Measurements from ENCODE around the gene CACNA1H. TPM values are rescaled to one million over a fixed set of nuclear protein-coding genes. Genes with fewer than 3 reads are reported as not detected.

CACNA1H gene
- total RNA-seq, 1 experiment from 2014 or later: 31.1 TPM

DNA sequence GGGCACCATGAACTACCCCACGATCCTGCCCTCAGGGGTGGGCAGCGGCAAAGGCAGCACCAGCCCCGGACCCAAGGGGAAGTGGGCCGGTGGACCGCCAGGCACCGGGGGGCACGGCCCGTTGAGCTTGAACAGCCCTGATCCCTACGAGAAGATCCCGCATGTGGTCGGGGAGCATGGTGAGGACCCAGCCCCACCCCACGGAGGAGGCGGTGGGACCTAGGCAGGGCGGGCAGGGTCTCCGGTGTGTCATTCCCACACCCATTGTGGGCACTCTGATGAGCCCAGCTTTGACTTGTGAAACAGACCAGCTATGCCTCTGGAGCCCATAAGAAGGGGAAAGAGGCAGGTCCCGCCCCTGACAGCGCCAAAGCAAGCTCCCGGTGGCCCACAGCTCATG, 49.4 kb downstream of the CACNA1H start:
- no peaks in the 10 kb centered on the region for H3K27me3 ChIP-seq (ENCODE audit: control insufficient read depth, insufficient read depth, low read length)
- intact Hi-C loops (cut with micrococcal nuclease; ENCODE audit: unreplicated experiment) (no loop called here), in situ Hi-C loops (cut with HindIII; ENCODE audit: low pct_unique_long_range_greater_than_20kb, low sequenced_read_pairs) (no loop called here)
- peaks cover 3% of the 10 kb centered on the region for H3K4me1 ChIP-seq (ENCODE audit: control insufficient read depth, insufficient read depth, low read length)
- DNase-seq (ENCODE audit: low read depth, low spot score) (no peak), ATAC-seq (no peak)
- H3K36me3 ChIP-seq (ENCODE audit: control insufficient read depth, insufficient read depth, low read length): no peaks in the 10 kb centered on the region
- POLR2A ChIA-PET: no interaction called here
- H3K4me3 ChIP-seq (ENCODE audit: low read depth in 2 of 2, low read length in 2 of 2): no peak overlapping the region
- H3K9me3 ChIP-seq (ENCODE audit: control insufficient read depth, insufficient read depth, low read depth, low read length): no peaks in the 10 kb centered on the region
- CTCF ChIA-PET: interaction anchor here (0.6 kb wide), 1 partner anchor 87 kb away, joined by 3 read pairs; no protein-coding TSS in a partner anchor
- no peak overlapping the region for H3K27ac ChIP-seq (ENCODE audit: low read length)
- TF ChIP-seq POLR2AphosphoS5 (IDR thresholded peaks at IDR 0.05; ENCODE audit: low read depth, low read length) (no peak), SIN3A (IDR thresholded peaks at IDR 0.05; ENCODE audit: borderline replicate concordance, insufficient read depth, low read depth, low read length) (no peak), TCF7L2 (IDR thresholded peaks at IDR 0.05; ENCODE audit: low read depth, low read length) (no peak)
- TF ChIP-seq, protein P1, sequence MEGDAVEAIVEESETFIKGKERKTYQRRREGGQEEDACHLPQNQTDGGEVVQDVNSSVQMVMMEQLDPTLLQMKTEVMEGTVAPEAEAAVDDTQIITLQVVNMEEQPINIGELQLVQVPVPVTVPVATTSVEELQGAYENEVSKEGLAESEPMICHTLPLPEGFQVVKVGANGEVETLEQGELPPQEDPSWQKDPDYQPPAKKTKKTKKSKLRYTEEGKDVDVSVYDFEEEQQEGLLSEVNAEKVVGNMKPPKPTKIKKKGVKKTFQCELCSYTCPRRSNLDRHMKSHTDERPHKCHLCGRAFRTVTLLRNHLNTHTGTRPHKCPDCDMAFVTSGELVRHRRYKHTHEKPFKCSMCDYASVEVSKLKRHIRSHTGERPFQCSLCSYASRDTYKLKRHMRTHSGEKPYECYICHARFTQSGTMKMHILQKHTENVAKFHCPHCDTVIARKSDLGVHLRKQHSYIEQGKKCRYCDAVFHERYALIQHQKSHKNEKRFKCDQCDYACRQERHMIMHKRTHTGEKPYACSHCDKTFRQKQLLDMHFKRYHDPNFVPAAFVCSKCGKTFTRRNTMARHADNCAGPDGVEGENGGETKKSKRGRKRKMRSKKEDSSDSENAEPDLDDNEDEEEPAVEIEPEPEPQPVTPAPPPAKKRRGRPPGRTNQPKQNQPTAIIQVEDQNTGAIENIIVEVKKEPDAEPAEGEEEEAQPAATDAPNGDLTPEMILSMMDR (IDR thresholded peaks at IDR 0.05): no peak
- TF ChIP-seq, protein P2, sequence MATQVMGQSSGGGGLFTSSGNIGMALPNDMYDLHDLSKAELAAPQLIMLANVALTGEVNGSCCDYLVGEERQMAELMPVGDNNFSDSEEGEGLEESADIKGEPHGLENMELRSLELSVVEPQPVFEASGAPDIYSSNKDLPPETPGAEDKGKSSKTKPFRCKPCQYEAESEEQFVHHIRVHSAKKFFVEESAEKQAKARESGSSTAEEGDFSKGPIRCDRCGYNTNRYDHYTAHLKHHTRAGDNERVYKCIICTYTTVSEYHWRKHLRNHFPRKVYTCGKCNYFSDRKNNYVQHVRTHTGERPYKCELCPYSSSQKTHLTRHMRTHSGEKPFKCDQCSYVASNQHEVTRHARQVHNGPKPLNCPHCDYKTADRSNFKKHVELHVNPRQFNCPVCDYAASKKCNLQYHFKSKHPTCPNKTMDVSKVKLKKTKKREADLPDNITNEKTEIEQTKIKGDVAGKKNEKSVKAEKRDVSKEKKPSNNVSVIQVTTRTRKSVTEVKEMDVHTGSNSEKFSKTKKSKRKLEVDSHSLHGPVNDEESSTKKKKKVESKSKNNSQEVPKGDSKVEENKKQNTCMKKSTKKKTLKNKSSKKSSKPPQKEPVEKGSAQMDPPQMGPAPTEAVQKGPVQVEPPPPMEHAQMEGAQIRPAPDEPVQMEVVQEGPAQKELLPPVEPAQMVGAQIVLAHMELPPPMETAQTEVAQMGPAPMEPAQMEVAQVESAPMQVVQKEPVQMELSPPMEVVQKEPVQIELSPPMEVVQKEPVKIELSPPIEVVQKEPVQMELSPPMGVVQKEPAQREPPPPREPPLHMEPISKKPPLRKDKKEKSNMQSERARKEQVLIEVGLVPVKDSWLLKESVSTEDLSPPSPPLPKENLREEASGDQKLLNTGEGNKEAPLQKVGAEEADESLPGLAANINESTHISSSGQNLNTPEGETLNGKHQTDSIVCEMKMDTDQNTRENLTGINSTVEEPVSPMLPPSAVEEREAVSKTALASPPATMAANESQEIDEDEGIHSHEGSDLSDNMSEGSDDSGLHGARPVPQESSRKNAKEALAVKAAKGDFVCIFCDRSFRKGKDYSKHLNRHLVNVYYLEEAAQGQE (IDR thresholded peaks at IDR 0.05; ENCODE audit: insufficient read depth in 1 of 2, low read depth in 2 of 2, low read length in 1 of 2): no peak
- no TSS peak for BruUV-seq (replicated peaks)

DNA sequence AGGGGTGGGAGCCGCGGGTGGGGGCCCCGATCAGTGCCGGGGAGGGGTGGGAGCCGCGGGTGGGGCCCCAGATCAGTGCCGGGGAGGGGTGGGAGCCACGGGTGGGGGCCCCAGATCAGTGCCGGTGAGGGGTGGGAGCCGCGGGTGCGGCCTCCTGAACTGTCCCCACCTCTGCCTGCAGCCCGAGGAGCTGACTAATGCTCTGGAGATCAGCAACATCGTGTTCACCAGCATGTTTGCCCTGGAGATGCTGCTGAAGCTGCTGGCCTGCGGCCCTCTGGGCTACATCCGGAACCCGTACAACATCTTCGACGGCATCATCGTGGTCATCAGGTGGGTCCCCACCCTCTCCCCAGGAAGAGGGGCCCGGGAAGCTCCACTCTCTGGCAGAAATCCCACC, 52.0 kb downstream of the CACNA1H start:
- BruUV-seq (replicated peaks): no TSS peak
- in situ Hi-C loops (cut with HindIII; ENCODE audit: low pct_unique_long_range_greater_than_20kb, low sequenced_read_pairs) (no loop called here), intact Hi-C loops (cut with micrococcal nuclease; ENCODE audit: unreplicated experiment) (no loop called here)
- Histone ChIP-seq H3K36me3 (ENCODE audit: control insufficient read depth, insufficient read depth, low read length) (no peaks in the 10 kb centered on the region), H3K27ac (ENCODE audit: low read length) (no peak overlapping the region), H3K4me1 (ENCODE audit: control insufficient read depth, insufficient read depth, low read length) (no peaks in the 10 kb centered on the region), H3K9me3 (ENCODE audit: control insufficient read depth, insufficient read depth, low read depth, low read length) (no peaks in the 10 kb centered on the region), H3K27me3 (ENCODE audit: control insufficient read depth, insufficient read depth, low read length) (no peaks in the 10 kb centered on the region), H3K4me3 (ENCODE audit: low read depth in 2 of 2, low read length in 2 of 2) (no peak overlapping the region)
- no peak for ATAC-seq
- ChIA-PET CTCF (no interaction called here), POLR2A (no interaction called here)
- TF ChIP-seq POLR2AphosphoS5 (IDR thresholded peaks at IDR 0.05; ENCODE audit: low read depth, low read length) (no peak), SIN3A (IDR thresholded peaks at IDR 0.05; ENCODE audit: borderline replicate concordance, insufficient read depth, low read depth, low read length) (no peak)
- TF ChIP-seq, protein P2 (IDR thresholded peaks at IDR 0.05; ENCODE audit: insufficient read depth in 1 of 2, low read depth in 2 of 2, low read length in 1 of 2): no peak
- no peak for DNase-seq (ENCODE audit: low read depth, low spot score)
